Peyer's patch (tissue), 4 donors: ENCODE measurements around the gene FSTL3.

Source experiments
- POLR2A ChIP-seq, 2 donors: fragments of 450-650 bp; IDR thresholded peaks; one replicate each; pipeline ENCODE4 v1.5.1; 2017; ENCODE audit warnings: antibody characterized with exemption in 2 of 2, mild to moderate bottlenecking in 2 of 2, moderate library complexity in 2 of 2
- TF ChIP-seq, protein P1 (sequence below), 6 experiments: fragments of 450-650 bp in 4 of 6; fragments of 200-600 bp in 2 of 6; sonication (generic) in 1 of 6; IDR thresholded peaks; one replicate each; pipeline ENCODE4 v1.5.1; 2017 to 2019; ENCODE audit warnings: antibody characterized with exemption in 6 of 6, mild to moderate bottlenecking in 3 of 6, moderate library complexity in 1 of 6

GRCh38 chr19:648904-649801 is 27.0 kb upstream of the FSTL3 start:
- no peak for TF ChIP-seq POLR2A (IDR thresholded peaks at IDR 0.05)
- TF ChIP-seq, protein P1, sequence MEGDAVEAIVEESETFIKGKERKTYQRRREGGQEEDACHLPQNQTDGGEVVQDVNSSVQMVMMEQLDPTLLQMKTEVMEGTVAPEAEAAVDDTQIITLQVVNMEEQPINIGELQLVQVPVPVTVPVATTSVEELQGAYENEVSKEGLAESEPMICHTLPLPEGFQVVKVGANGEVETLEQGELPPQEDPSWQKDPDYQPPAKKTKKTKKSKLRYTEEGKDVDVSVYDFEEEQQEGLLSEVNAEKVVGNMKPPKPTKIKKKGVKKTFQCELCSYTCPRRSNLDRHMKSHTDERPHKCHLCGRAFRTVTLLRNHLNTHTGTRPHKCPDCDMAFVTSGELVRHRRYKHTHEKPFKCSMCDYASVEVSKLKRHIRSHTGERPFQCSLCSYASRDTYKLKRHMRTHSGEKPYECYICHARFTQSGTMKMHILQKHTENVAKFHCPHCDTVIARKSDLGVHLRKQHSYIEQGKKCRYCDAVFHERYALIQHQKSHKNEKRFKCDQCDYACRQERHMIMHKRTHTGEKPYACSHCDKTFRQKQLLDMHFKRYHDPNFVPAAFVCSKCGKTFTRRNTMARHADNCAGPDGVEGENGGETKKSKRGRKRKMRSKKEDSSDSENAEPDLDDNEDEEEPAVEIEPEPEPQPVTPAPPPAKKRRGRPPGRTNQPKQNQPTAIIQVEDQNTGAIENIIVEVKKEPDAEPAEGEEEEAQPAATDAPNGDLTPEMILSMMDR (IDR thresholded peaks at IDR 0.05) = no peak
